Measurements from ENCODE around the gene S100A16.

- TF ChIP-seq, protein P1, sequence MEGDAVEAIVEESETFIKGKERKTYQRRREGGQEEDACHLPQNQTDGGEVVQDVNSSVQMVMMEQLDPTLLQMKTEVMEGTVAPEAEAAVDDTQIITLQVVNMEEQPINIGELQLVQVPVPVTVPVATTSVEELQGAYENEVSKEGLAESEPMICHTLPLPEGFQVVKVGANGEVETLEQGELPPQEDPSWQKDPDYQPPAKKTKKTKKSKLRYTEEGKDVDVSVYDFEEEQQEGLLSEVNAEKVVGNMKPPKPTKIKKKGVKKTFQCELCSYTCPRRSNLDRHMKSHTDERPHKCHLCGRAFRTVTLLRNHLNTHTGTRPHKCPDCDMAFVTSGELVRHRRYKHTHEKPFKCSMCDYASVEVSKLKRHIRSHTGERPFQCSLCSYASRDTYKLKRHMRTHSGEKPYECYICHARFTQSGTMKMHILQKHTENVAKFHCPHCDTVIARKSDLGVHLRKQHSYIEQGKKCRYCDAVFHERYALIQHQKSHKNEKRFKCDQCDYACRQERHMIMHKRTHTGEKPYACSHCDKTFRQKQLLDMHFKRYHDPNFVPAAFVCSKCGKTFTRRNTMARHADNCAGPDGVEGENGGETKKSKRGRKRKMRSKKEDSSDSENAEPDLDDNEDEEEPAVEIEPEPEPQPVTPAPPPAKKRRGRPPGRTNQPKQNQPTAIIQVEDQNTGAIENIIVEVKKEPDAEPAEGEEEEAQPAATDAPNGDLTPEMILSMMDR (conservative IDR thresholded peaks at IDR 0.05; ENCODE audit: low read length) = no peak
- no peak for TF ChIP-seq EZH2phosphoT487 (IDR thresholded peaks at IDR 0.05; ENCODE audit: borderline replicate concordance)
Measured at GRCh38 chr1:153587314-153587713, 25.6 kb downstream of the S100A16 start.
